ENCODE results near the gene IL27RA.
"Not testable (repeated sequence)": the region's sequence is repeated elsewhere in the genome, so short reads cannot be mapped to it uniquely, and the experiment has no call there.

GRCh38 chr19:14050961-14051360 is 19.4 kb downstream of the IL27RA start:
- TF ChIP-seq POLR2AphosphoS5 (IDR thresholded peaks at IDR 0.05; ENCODE audit: low read depth); CTCF (conservative IDR thresholded peaks at IDR 0.05; ENCODE audit: low read depth in 2 of 2); ETS1 (IDR thresholded peaks at IDR 0.05); EZH2phosphoT487 (IDR thresholded peaks at IDR 0.05; ENCODE audit: unreplicated experiment); REST (IDR thresholded peaks at IDR 0.05; ENCODE audit: unreplicated experiment); EZH2 (IDR thresholded peaks at IDR 0.05; ENCODE audit: low read depth, unreplicated experiment); ZNF331 (CRISPR knock-in tag; IDR thresholded peaks at IDR 0.05; ENCODE audit: low read depth); ZNF114 (CRISPR knock-in tag; IDR thresholded peaks at IDR 0.05); CREB1 (CRISPR knock-in tag; IDR thresholded peaks at IDR 0.05; ENCODE audit: low read depth); JUNB (IDR thresholded peaks at IDR 0.05; ENCODE audit: unreplicated experiment); STAT1 (IDR thresholded peaks at IDR 0.05; ENCODE audit: unreplicated experiment); NANOG (IDR thresholded peaks at IDR 0.05; ENCODE audit: borderline replicate concordance): not testable (repeated sequence)

All from GM23338 (cell line).